GM12864 (cell line): ENCODE results near the gene COLGALT1.

Source experiments
- DNase-seq: peaks from one replicate; pipeline ENCODE4 v3.0.0-alpha.2; 2011; ENCODE audit warnings: low read depth
- H3K4me3 ChIP-seq: 2 replicates; pipeline ENCODE4 v1.5.1; 2011; ENCODE audit warnings: mild to moderate bottlenecking, low read depth, low read length, control low read depth
- TF ChIP-seq, protein P1 (sequence below): IDR thresholded peaks from 2 replicates; pipeline ENCODE4 v1.5.1; 2011; ENCODE audit warnings: low read depth, mild to moderate bottlenecking, moderate library complexity, low read length, control low read depth, inconsistent platforms; ENCODE audit errors: missing control alignments

Gene COLGALT1

GRCh38 chr19:17627161-17627560, 71.7 kb downstream of the COLGALT1 start:
- TF ChIP-seq, protein P1, sequence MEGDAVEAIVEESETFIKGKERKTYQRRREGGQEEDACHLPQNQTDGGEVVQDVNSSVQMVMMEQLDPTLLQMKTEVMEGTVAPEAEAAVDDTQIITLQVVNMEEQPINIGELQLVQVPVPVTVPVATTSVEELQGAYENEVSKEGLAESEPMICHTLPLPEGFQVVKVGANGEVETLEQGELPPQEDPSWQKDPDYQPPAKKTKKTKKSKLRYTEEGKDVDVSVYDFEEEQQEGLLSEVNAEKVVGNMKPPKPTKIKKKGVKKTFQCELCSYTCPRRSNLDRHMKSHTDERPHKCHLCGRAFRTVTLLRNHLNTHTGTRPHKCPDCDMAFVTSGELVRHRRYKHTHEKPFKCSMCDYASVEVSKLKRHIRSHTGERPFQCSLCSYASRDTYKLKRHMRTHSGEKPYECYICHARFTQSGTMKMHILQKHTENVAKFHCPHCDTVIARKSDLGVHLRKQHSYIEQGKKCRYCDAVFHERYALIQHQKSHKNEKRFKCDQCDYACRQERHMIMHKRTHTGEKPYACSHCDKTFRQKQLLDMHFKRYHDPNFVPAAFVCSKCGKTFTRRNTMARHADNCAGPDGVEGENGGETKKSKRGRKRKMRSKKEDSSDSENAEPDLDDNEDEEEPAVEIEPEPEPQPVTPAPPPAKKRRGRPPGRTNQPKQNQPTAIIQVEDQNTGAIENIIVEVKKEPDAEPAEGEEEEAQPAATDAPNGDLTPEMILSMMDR = no peak

DNA sequence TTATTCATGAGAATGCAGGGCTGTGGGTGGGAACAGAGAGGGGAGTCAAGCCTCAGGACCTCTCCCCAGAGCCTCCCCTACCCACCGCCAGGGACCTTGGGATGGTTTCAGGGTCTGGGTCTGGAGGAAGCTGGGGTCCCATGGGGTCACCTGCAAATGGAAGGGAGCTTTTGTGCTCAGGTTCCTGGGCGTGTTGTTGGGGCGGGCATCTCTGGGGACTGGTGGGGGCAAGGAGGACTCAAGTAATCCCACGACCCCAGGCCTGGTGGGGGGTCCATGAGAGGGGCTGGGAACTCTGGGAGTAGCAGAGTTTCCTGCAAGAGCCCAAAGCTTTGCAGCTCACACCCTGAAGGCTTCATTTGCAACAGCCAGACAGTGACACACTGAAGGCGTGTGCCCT, 72.5 kb downstream of the COLGALT1 start:
- TF ChIP-seq, protein P1 = no peak
- H3K4me3 ChIP-seq = no peak overlapping the region
- no peak for DNase-seq

More at GRCh38 chr19:17627161-17627560, 71.7 kb downstream of the COLGALT1 start:
- no peak for DNase-seq
- no peak overlapping the region for H3K4me3 ChIP-seq

- TF ChIP-seq, protein P1 = no peak
- no peak for DNase-seq
- no peak overlapping the region for H3K4me3 ChIP-seq
Measured at GRCh38 chr19:17629760-17630159, 74.3 kb downstream of the COLGALT1 start.

- H3K4me3 ChIP-seq = no peak overlapping the region
- TF ChIP-seq, protein P1 = no peak
- no peak for DNase-seq
Measured at GRCh38 chr19:17632577-17632976, 77.1 kb downstream of the COLGALT1 start.
